H9 (cell line): ENCODE measurements around the gene CHMP4B. TPM values are rescaled to one million over a fixed set of nuclear protein-coding genes. Genes with fewer than 3 reads are reported as not detected.

Experiments
- DNase-seq: peaks from one replicate; pipeline ENCODE4 v3.0.0-alpha.2; 2017
- H2AFZ ChIP-seq: one replicate; pipeline ENCODE4 v1.6.1; 2013; ENCODE audit warnings: mild to moderate bottlenecking, low read length, control low read depth, moderate library complexity
- H2AK5ac ChIP-seq: 2 replicates; pipeline ENCODE4 v1.6.1; 2013; ENCODE audit warnings: low read length, control low read depth, mixed read lengths; ENCODE audit not compliant: insufficient read length
- H2BK120ac ChIP-seq: one replicate; pipeline ENCODE4 v1.6.1; 2013; ENCODE audit warnings: low read depth, mild to moderate bottlenecking, low read length, control low read depth, inconsistent platforms; ENCODE audit not compliant: poor library complexity, severe bottlenecking
- H2BK12ac ChIP-seq: 2 replicates; pipeline ENCODE4 v1.6.1; 2013; ENCODE audit warnings: low read length, control low read depth, mixed read lengths, low read depth; ENCODE audit not compliant: insufficient read length
- H2BK15ac ChIP-seq: 2 replicates; pipeline ENCODE4 v1.6.1; 2013; ENCODE audit warnings: low read depth, low read length, control low read depth
- H2BK20ac ChIP-seq: one replicate; pipeline ENCODE4 v1.6.1; 2013; ENCODE audit warnings: low read depth, mild to moderate bottlenecking, low read length, control low read depth, inconsistent platforms; ENCODE audit not compliant: poor library complexity, severe bottlenecking
- H2BK5ac ChIP-seq: 2 replicates; pipeline ENCODE4 v1.6.1; 2013; ENCODE audit warnings: low read length, control low read depth, mixed read lengths; ENCODE audit not compliant: insufficient read length
- H3K14ac ChIP-seq: 2 replicates; pipeline ENCODE4 v1.6.1; 2013; ENCODE audit warnings: low read length, control low read depth; ENCODE audit not compliant: insufficient read depth
- H3K18ac ChIP-seq: 2 replicates; pipeline ENCODE4 v1.6.1; 2013; ENCODE audit warnings: low read depth, mild to moderate bottlenecking, mixed read lengths, low read length, control low read depth; ENCODE audit not compliant: insufficient read length
- H3K23ac ChIP-seq: 2 replicates; pipeline ENCODE4 v1.6.1; 2013; ENCODE audit warnings: low read length, control low read depth, mixed read lengths, low read depth; ENCODE audit not compliant: insufficient read length
- H3K23me2 ChIP-seq: 2 replicates; pipeline ENCODE4 v1.6.1; 2013; ENCODE audit warnings: low read depth, mild to moderate bottlenecking, mixed read lengths, low read length, control low read depth; ENCODE audit not compliant: insufficient read length, poor library complexity, severe bottlenecking
- H3K27ac ChIP-seq: 2 replicates; pipeline ENCODE4 v1.5.1; 2013; ENCODE audit warnings: low read length, control low read depth, mixed read lengths, low read depth; ENCODE audit not compliant: insufficient read length
- H3K27me3 ChIP-seq: 2 replicates; pipeline ENCODE4 v1.6.1; 2013; ENCODE audit warnings: low read length, control low read depth, inconsistent platforms; ENCODE audit not compliant: insufficient read depth
- H3K4ac ChIP-seq: 2 replicates; pipeline ENCODE4 v1.6.1; 2013; ENCODE audit warnings: low read depth, mild to moderate bottlenecking, control low read depth, inconsistent platforms, low read length, moderate library complexity
- H3K4me1 ChIP-seq: 2 replicates; pipeline ENCODE4 v1.6.1; 2013; ENCODE audit warnings: low read length, control low read depth, inconsistent platforms; ENCODE audit not compliant: insufficient read depth
- H3K4me2 ChIP-seq: 2 replicates; pipeline ENCODE4 v1.6.1; 2013; ENCODE audit warnings: low read length, control low read depth, mixed read lengths; ENCODE audit not compliant: insufficient read length, insufficient read depth
- H3K56ac ChIP-seq: 2 replicates; pipeline ENCODE4 v1.6.1; 2013; ENCODE audit warnings: low read depth, mild to moderate bottlenecking, mixed read lengths, low read length, control low read depth; ENCODE audit not compliant: insufficient read length
- H3K79me1 ChIP-seq: 2 replicates; pipeline ENCODE4 v1.6.1; 2013; ENCODE audit warnings: low read depth, mild to moderate bottlenecking, moderate library complexity, low read length, control low read depth, inconsistent platforms; ENCODE audit not compliant: insufficient read depth, poor library complexity, severe bottlenecking
- H3K79me2 ChIP-seq: 2 replicates; pipeline ENCODE4 v1.6.1; 2013; ENCODE audit warnings: low read length, control low read depth, inconsistent platforms; ENCODE audit not compliant: insufficient read depth
- H3K9ac ChIP-seq: 2 replicates; pipeline ENCODE4 v1.6.1; 2013; ENCODE audit warnings: low read length, control low read depth, mixed read lengths; ENCODE audit not compliant: insufficient read length; ENCODE audit errors: extremely low read depth
- H3K9me3 ChIP-seq: one replicate; pipeline ENCODE4 v1.6.1; 2013; ENCODE audit warnings: low read depth, low read length, inconsistent platforms; ENCODE audit not compliant: control insufficient read depth
- H3T11ph ChIP-seq: one replicate; pipeline ENCODE4 v1.6.1; 2013; ENCODE audit warnings: mild to moderate bottlenecking, low read length, control low read depth, inconsistent platforms
- H4K20me1 ChIP-seq: one replicate; pipeline ENCODE4 v1.6.1; 2013; ENCODE audit not compliant: control insufficient read depth, insufficient read length, insufficient read depth
- H4K5ac ChIP-seq: 2 replicates; pipeline ENCODE4 v1.6.1; 2013; ENCODE audit warnings: low read depth, mild to moderate bottlenecking, mixed read lengths, low read length, control low read depth; ENCODE audit not compliant: insufficient read length
- H4K8ac ChIP-seq: replicated peaks from 2 replicates; pipeline ENCODE4 v1.6.1; 2013; ENCODE audit warnings: low read length, control low read depth, mixed read lengths, low read depth; ENCODE audit not compliant: insufficient read length
- H4K91ac ChIP-seq: 2 replicates; pipeline ENCODE4 v1.6.1; 2013; ENCODE audit warnings: low read depth, mild to moderate bottlenecking, moderate library complexity, mixed read lengths, low read length, control low read depth; ENCODE audit not compliant: insufficient read length
- H3K27ac Mint-ChIP-seq, 3 experiments: 2 replicates in 2 of 3; 3 replicates in 1 of 3; pipeline ENCODE4 v1.8.0; 2020 to 2021; ENCODE audit warnings: mixed read lengths in 3 of 3, mild to moderate bottlenecking in 1 of 3, moderate library complexity in 1 of 3
- H3K27me3 Mint-ChIP-seq: 2 replicates; pipeline ENCODE4 v1.8.0; 2021; ENCODE audit warnings: low read depth, mild to moderate bottlenecking, moderate library complexity, mixed read lengths
- H3K36me3 Mint-ChIP-seq, 3 experiments: 2 replicates in 2 of 3; 3 replicates in 1 of 3; pipeline ENCODE4 v1.8.0; 2020 to 2021; ENCODE audit warnings: low read depth in 3 of 3, mixed read lengths in 3 of 3; ENCODE audit not compliant: insufficient read depth in 1 of 3
- H3K4me1 Mint-ChIP-seq, 2 experiments: 2 replicates each; pipeline ENCODE4 v1.8.0; 2020; ENCODE audit warnings: mixed read lengths in 2 of 2
- H3K4me3 Mint-ChIP-seq, 2 experiments: 2 replicates in 1 of 2; 3 replicates in 1 of 2; pipeline ENCODE4 v1.8.0; 2020 to 2021; ENCODE audit warnings: mild to moderate bottlenecking in 2 of 2, mixed read lengths in 2 of 2, moderate library complexity in 1 of 2
- H3K9me3 Mint-ChIP-seq, 2 experiments: 2 replicates in 1 of 2; 3 replicates in 1 of 2; pipeline ENCODE4 v1.8.0; 2020; ENCODE audit warnings: mild to moderate bottlenecking in 2 of 2, mixed read lengths in 2 of 2, moderate library complexity in 1 of 2
- WGBS: extraction: QIAGEN DNeasy Blood & Tissue Kit; methylation state at CpG from one replicate; pipeline ENCODE4 v1.1.7; 2013; ENCODE audit warnings: missing lambda C conversion rate, low lambda C conversion rate, mixed read lengths; ENCODE audit not compliant: insufficient read length; ENCODE audit errors: extremely low coverage; 5-methylcytosine and 5-hydroxymethylcytosine counted together
- total RNA-seq: library from RNA; stranded (reverse); gene quantifications from 2 replicates; pipeline ENCODE4 v1.2.1, GENCODE V29; 2021
- TF ChIP-seq, protein P1 (sequence below): fragments of 200-600 bp; sonication (generic); conservative IDR thresholded peaks from 3 replicates; pipeline ENCODE4 v1.8.0; 2021; ENCODE audit warnings: antibody characterized with exemption, mild to moderate bottlenecking

CHMP4B gene
- total RNA-seq, 1 experiment from 2014 or later, result 94.9 TPM

DNA sequence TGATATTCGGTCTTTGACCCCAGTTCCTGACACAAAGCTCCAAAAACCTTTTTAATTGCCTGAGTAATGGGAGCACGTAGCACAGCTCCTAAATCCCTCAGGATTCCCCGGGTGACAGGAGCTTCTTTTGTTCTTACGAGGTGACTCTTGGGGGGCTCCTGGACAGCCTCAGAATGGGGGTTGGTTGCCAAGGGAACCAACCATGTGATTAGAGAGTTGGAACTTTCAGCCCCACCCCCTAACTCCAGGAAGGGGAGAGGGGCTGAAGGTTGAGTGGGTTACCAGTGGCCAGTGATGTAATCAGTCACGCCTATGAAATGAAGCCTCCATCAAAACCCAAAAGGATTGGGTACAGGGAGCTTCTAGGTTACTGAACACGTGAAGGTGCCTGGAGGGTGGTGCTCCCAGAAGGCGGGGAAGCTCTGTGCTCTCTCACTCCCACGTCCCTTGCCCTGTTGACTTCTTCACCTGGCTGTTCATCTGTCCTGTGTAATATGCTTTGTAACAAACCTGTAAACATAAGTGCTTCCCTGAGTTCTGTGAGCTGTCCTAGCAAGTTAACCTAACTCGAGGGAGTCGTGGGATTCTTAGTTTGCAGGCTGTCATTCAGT lies 89.5 kb downstream of the CHMP4B start:
- H2AK5ac ChIP-seq, result no peak overlapping the region
- H3K4ac ChIP-seq, result no peak overlapping the region
- H3K4me3 Mint-ChIP-seq, result no peak overlapping the region
- H4K8ac ChIP-seq, result no peak overlapping the region
- H2BK15ac ChIP-seq, result no peak overlapping the region
- H3K4me1 ChIP-seq, result no peaks in the 10 kb centered on the region
- H3T11ph ChIP-seq, result no peak overlapping the region
- no peak overlapping the region for H3K56ac ChIP-seq
- no peaks in the 10 kb centered on the region for H3K79me2 ChIP-seq
- no peak overlapping the region for H4K91ac ChIP-seq
- no peak overlapping the region for H3K23ac ChIP-seq
- H3K27ac Mint-ChIP-seq, result no peak overlapping the region; a peak in 1 of 7 replicates
- no peak overlapping the region for H3K18ac ChIP-seq
- H3K9ac ChIP-seq, result no peak overlapping the region
- no peaks in the 10 kb centered on the region for H3K23me2 ChIP-seq
- no peak overlapping the region for H2BK20ac ChIP-seq
- H2AFZ ChIP-seq, result no peak overlapping the region
- no peak overlapping the region for H3K14ac ChIP-seq
- H4K20me1 ChIP-seq, result no peaks in the 10 kb centered on the region
- no peak overlapping the region for H2BK120ac ChIP-seq
- H3K27ac ChIP-seq, result no peak overlapping the region
- H2BK12ac ChIP-seq, result no peak overlapping the region
- no peak for DNase-seq
- no peak overlapping the region for H3K4me2 ChIP-seq
- no peaks in the 10 kb centered on the region for H3K36me3 Mint-ChIP-seq
- H4K5ac ChIP-seq, result no peak overlapping the region
- no peaks in the 10 kb centered on the region for H3K9me3 ChIP-seq
- no peaks in the 10 kb centered on the region for H3K79me1 ChIP-seq
- H3K4me1 Mint-ChIP-seq, result peaks cover 10 to 11% of the 10 kb centered on the region in 2 experiments
- H3K27me3 Mint-ChIP-seq, result peaks cover 11% of the 10 kb centered on the region
- WGBS, result no CpG with 5 or more reads among the region's 10 CpGs
- TF ChIP-seq, protein P1, sequence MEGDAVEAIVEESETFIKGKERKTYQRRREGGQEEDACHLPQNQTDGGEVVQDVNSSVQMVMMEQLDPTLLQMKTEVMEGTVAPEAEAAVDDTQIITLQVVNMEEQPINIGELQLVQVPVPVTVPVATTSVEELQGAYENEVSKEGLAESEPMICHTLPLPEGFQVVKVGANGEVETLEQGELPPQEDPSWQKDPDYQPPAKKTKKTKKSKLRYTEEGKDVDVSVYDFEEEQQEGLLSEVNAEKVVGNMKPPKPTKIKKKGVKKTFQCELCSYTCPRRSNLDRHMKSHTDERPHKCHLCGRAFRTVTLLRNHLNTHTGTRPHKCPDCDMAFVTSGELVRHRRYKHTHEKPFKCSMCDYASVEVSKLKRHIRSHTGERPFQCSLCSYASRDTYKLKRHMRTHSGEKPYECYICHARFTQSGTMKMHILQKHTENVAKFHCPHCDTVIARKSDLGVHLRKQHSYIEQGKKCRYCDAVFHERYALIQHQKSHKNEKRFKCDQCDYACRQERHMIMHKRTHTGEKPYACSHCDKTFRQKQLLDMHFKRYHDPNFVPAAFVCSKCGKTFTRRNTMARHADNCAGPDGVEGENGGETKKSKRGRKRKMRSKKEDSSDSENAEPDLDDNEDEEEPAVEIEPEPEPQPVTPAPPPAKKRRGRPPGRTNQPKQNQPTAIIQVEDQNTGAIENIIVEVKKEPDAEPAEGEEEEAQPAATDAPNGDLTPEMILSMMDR, result no peak
- no peak overlapping the region for H2BK5ac ChIP-seq
- no peaks in the 10 kb centered on the region for H3K9me3 Mint-ChIP-seq
- H3K27me3 ChIP-seq, result no peaks in the 10 kb centered on the region
